ENCODE measurements around the gene GSE1. TPM values are rescaled to one million over a fixed set of nuclear protein-coding genes. Genes with fewer than 3 reads are reported as not detected.
A peak's percentile ranks its signal among the peaks of the same experiment; 100 is the strongest.

The GSE1 gene
- total and polyA plus RNA-seq, 11 donors: 18.1 to 48.4 (median 37.1) TPM

GRCh38 chr16:85594978-85595661, 18.0 kb upstream of the GSE1 start:
- WGBS, 4 donors: 87 to 93% (median 89%) methylated on average over 9 to 11 of the region's 11 CpGs
- Histone ChIP-seq H3K27me3 (no peaks in the 10 kb centered on the region), H3K27ac (no peak overlapping the region), H3K36me3 (no peaks in the 10 kb centered on the region), H3K9me3 (no peaks in the 10 kb centered on the region), H3K4me1 (peaks cover 0 to 6% (median 0%) of the 10 kb centered on the region in 12 donors), H3K4me3 (no peak overlapping the region)
- ATAC-seq: peak in 1 of 4 donors; percentile 11
- intact Hi-C loops (cut with DNase I): no loop called here
- TF ChIP-seq POLR2A (IDR thresholded peaks at IDR 0.05): no peak
- TF ChIP-seq CTCF (IDR thresholded peaks at IDR 0.05): no peak
- DNase-seq: no peak

- Histone ChIP-seq H3K27ac (no peak overlapping the region), H3K4me1 (peaks cover 0 to 8% (median 0%) of the 10 kb centered on the region in 12 donors), H3K4me3 (no peak overlapping the region), H3K27me3 (no peaks in the 10 kb centered on the region), H3K9me3 (no peaks in the 10 kb centered on the region), H3K36me3 (no peaks in the 10 kb centered on the region)
- ATAC-seq: no peak
- intact Hi-C loops (cut with DNase I): no loop called here
- 95 to 96% (median 95%) methylated on average over 18 of the region's 18 CpGs for WGBS, 4 donors
- DNase-seq: no peak
- no peak for TF ChIP-seq CTCF (IDR thresholded peaks at IDR 0.05)
- TF ChIP-seq POLR2A (IDR thresholded peaks at IDR 0.05): no peak
Observed at GRCh38 chr16:85595812-85596502, 17.2 kb upstream of the GSE1 start.

- 93 to 95% (median 94%) methylated on average over 8 of the region's 8 CpGs for WGBS, 4 donors
- Histone ChIP-seq H3K9me3 (no peaks in the 10 kb centered on the region), H3K36me3 (no peaks in the 10 kb centered on the region), H3K4me3 (no peak overlapping the region), H3K27me3 (no peaks in the 10 kb centered on the region), H3K27ac (no peak overlapping the region), H3K4me1 (peaks cover 0 to 23% (median 9%) of the 10 kb centered on the region in 12 donors)
- ATAC-seq (no peak), DNase-seq (no peak)
- intact Hi-C loops (cut with DNase I): no loop called here
- TF ChIP-seq POLR2A (IDR thresholded peaks at IDR 0.05): no peak
- TF ChIP-seq CTCF (IDR thresholded peaks at IDR 0.05): no peak
Observed at GRCh38 chr16:85598141-85598540, 15.0 kb upstream of the GSE1 start.

- no peaks in the 10 kb centered on the region for H3K9me3 ChIP-seq
- peaks cover 0 to 26% (median 10%) of the 10 kb centered on the region in 12 donors for H3K4me1 ChIP-seq
- 51 to 65% (median 65%) methylated on average over 7 to 10 of the region's 10 CpGs for WGBS, 4 donors
- H3K27me3 ChIP-seq: no peaks in the 10 kb centered on the region
- H3K36me3 ChIP-seq: no peaks in the 10 kb centered on the region
- intact Hi-C loops (cut with DNase I): loop anchor here in 4 of 10 donors (10.0 kb wide), 6 partner anchors 115 to 485 kb away; partner anchors contain the start of gene CIBAR2 (in 1 of the 4)
- no peak for TF ChIP-seq CTCF (IDR thresholded peaks at IDR 0.05)
- no peak for TF ChIP-seq POLR2A (IDR thresholded peaks at IDR 0.05)
- peak overlapping the region in 1 of 12 donors; percentile 81 for H3K27ac ChIP-seq
- H3K4me3 ChIP-seq: no peak overlapping the region
- ATAC-seq (peak in 2 of 4 donors; percentile 29), DNase-seq (no peak)
Observed at GRCh38 chr16:85600078-85600477, 13.0 kb upstream of the GSE1 start.
